Measurements from ENCODE around the gene FBXL15. TPM values are rescaled to one million over a fixed set of nuclear protein-coding genes. Genes with fewer than 3 reads are reported as not detected.

FBXL15 gene
- total and polyA plus RNA-seq, 2 of the 4 experiments (the other 2 are of a cell fraction): 3.0 to 8.4 TPM

- ChIA-PET CTCF (no interaction called here), POLR2A (ENCODE audit: unreplicated experiment) (no interaction called here)
- no peak overlapping the region; the same call in 1 of the 2 replicates for H3K4me2 ChIP-seq (ENCODE audit: low read depth, low read length)
Observed at GRCh38 chr10:102436312-102436711, 15.7 kb downstream of the FBXL15 start.

More at GRCh38 chr10:102436312-102436711, 15.7 kb downstream of the FBXL15 start:
- no peak overlapping the region for H4K5ac ChIP-seq (ENCODE audit: low read depth, low read length)
- no peak overlapping the region for H3K4ac ChIP-seq (ENCODE audit: low read depth, low read length)
- H4K8ac ChIP-seq (ENCODE audit: low read depth in 2 of 2, low read length in 2 of 2): no peak overlapping the region; a peak in 1 of 4 replicates
- H3K79me1 ChIP-seq (ENCODE audit: low read depth in 1 of 2, low read length in 2 of 2): peaks cover 6 to 10% of the 10 kb centered on the region in 2 experiments; a peak in 3 of 4 replicates
- intact Hi-C loops (cut with micrococcal nuclease): no loop called here
- H2BK5ac ChIP-seq (ENCODE audit: low read depth, low read length, poor library complexity, severe bottlenecking): no peak overlapping the region
- no peaks in the 10 kb centered on the region for H4K20me1 ChIP-seq (ENCODE audit: insufficient read depth, low read length)
- no peak for ATAC-seq (ENCODE audit: low read depth)
- no TSS peak for BruUV-seq (replicated peaks)
- H3K4me1 ChIP-seq (ENCODE audit: control insufficient read depth, insufficient read depth, low read length): peaks cover 13% of the 10 kb centered on the region
- H2BK20ac ChIP-seq (ENCODE audit: low read depth, low read length): no peak overlapping the region
- H3K14ac ChIP-seq (replicated peaks; ENCODE audit: low read depth, low read length): no peak overlapping the region
- H4K91ac ChIP-seq (ENCODE audit: insufficient read depth, low read depth, low read length): no peak overlapping the region
- no peak overlapping the region for H3K23ac ChIP-seq (ENCODE audit: low read depth, low read length)
- H3K36me3 ChIP-seq (ENCODE audit: control insufficient read depth, insufficient read depth, low read length): no peaks in the 10 kb centered on the region
- peaks cover 5% of the 10 kb centered on the region; the same call in 1 of the 2 replicates for H3K9me1 ChIP-seq (ENCODE audit: insufficient read depth, low read length)
- H2BK15ac ChIP-seq (ENCODE audit: low read depth, low read length): no peak overlapping the region
- H3K56ac ChIP-seq (ENCODE audit: extremely low read depth, insufficient read depth, low read length): no peak overlapping the region
- H3K27ac ChIP-seq (ENCODE audit: insufficient read depth, low read length): no peak overlapping the region
- H2BK120ac ChIP-seq (ENCODE audit: low read depth, low read length): no peak overlapping the region
- H2AK9ac ChIP-seq (replicated peaks; ENCODE audit: low read depth, low read length, poor library complexity): peak overlapping the region; percentile 1
- in situ Hi-C loops (cut with MboI; ENCODE audit: low sequenced_read_pairs): no loop called here
- H2AK5ac ChIP-seq (ENCODE audit: low read depth, low read length): no peak overlapping the region
- no peak for DNase-seq
- no peak overlapping the region for H3K18ac ChIP-seq (ENCODE audit: low read depth, low read length)
- H2AFZ ChIP-seq (replicated peaks; ENCODE audit: low read length, poor library complexity): no peak overlapping the region
- 80% methylated on average over 6 of the region's 6 CpGs; no CpG with 5 or more reads in 1 of the 2 experiments for WGBS, 2 experiments (ENCODE audit: extremely low coverage in 2 of 2, insufficient read length in 1 of 2)
- dilution Hi-C loops (cut with HindIII; ENCODE audit: low sequenced_read_pairs, unreplicated experiment): no loop called here
- TF ChIP-seq CEBPB (IDR thresholded peaks at IDR 0.05; ENCODE audit: low read depth, low read length) (no peak), RFX5 (IDR thresholded peaks at IDR 0.05; ENCODE audit: low read depth, low read length) (no peak), BHLHE40 (IDR thresholded peaks at IDR 0.05; ENCODE audit: low read depth, low read length) (no peak), RAD21 (IDR thresholded peaks at IDR 0.05; ENCODE audit: low read length) (no peak), RCOR1 (IDR thresholded peaks at IDR 0.05; ENCODE audit: insufficient replicate concordance, low read length) (no peak), NFE2L2 (IDR thresholded peaks at IDR 0.05; ENCODE audit: low read depth, low read length) (no peak), CTCF (conservative IDR thresholded peaks at IDR 0.05; ENCODE audit: low read depth, low read length) (no peak), CHD1 (IDR thresholded peaks at IDR 0.05; ENCODE audit: low read depth, low read length) (no peak), ELK1 (IDR thresholded peaks at IDR 0.05; ENCODE audit: borderline replicate concordance, low read depth, low read length) (no peak), MAFK (IDR thresholded peaks at IDR 0.05; ENCODE audit: low read depth, low read length) (no peak), MAZ (IDR thresholded peaks at IDR 0.05; ENCODE audit: borderline replicate concordance, low read depth, low read length) (no peak)
- H3K9me3 ChIP-seq (ENCODE audit: control insufficient read depth, insufficient read depth, low read length): no peaks in the 10 kb centered on the region
- H3K4me3 ChIP-seq (ENCODE audit: insufficient read depth, low read depth, low read length): no peak overlapping the region
- no peaks in the 10 kb centered on the region for H3K27me3 ChIP-seq (ENCODE audit: control insufficient read depth, insufficient read depth, low read length)
- no peak overlapping the region for H3K9ac ChIP-seq (ENCODE audit: low read depth, low read length)
